Measurements from ENCODE around the gene MRPL44. TPM values are rescaled to one million over a fixed set of nuclear protein-coding genes. Genes with fewer than 3 reads are reported as not detected.

MRPL44 gene
- total RNA-seq, 2 experiments from 2014 or later, result 37.5 to 39.7 TPM

DNA sequence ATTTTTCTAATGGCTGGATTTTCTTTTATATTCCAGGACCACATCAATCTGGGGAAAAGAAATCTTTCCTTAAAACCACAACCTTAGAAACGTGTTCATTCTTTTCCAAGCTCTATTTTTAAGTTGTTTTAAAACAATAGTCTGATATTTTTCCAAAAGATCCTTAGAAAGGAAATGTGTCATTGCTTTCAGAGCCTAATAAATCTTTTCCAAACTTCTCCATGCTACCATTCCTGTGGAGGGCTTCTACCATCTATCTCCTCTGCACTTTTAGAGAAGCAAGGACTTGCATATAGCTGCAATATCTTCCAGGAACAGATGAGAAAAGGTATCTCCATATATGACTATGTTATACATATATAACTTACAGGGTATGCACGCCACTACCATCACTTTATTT, 33.3 kb upstream of the MRPL44 start:
- Mint-ChIP-seq H3K27me3 (no peaks in the 10 kb centered on the region), H3K36me3 (ENCODE audit: low read depth) (peaks cover 14% of the 10 kb centered on the region), H3K27ac (no peak overlapping the region), H3K9me3 (ENCODE audit: low read depth) (peaks cover 7% of the 10 kb centered on the region), H3K4me3 (no peak overlapping the region), H3K4me1 (peaks cover 29% of the 10 kb centered on the region)
- ATAC-seq (no peak), DNase-seq (no peak)
- intact Hi-C loops (cut with DNase I, micrococcal nuclease), result no loop called here
- POLR2A ChIA-PET, result interaction anchor here (0.6 kb wide), 2 partner anchors 12 to 343 kb away, joined by 3 read pairs; no protein-coding TSS in a partner anchor
- CTCF ChIA-PET, result interaction anchor here (0.9 to 1.2 kb wide), 2 partner anchors 9 to 13 kb away, joined by 3 read pairs; no protein-coding TSS in a partner anchor

DNA sequence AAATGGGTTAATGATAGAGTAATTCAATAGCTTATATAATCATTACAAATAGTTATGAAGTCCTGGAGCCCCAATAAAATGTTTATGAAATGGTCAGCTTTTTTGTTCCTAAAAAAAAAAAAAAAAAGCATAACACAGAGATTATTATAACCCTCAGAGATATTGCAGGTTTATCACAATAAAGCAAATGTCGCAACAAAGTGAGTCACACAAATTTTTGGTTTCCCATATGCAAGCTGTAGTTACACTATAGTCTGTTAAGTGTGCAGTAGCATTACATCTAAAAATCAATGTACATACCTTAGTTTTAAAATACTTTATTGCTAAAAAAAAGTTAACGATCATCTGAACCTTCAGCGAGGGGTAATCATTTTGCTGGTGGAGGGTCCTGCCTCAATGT, 32.2 kb upstream of the MRPL44 start:
- Mint-ChIP-seq H3K4me1 (peaks cover 39% of the 10 kb centered on the region), H3K27ac (no peak overlapping the region), H3K4me3 (no peak overlapping the region), H3K9me3 (ENCODE audit: low read depth) (peaks cover 7% of the 10 kb centered on the region), H3K27me3 (no peaks in the 10 kb centered on the region), H3K36me3 (ENCODE audit: low read depth) (peaks cover 14% of the 10 kb centered on the region)
- ChIA-PET CTCF (interaction anchor here (0.6 kb wide), 1 partner anchor 727 kb away, joined by 3 read pairs; no protein-coding TSS in a partner anchor), POLR2A (no interaction called here)
- intact Hi-C loops (cut with DNase I, micrococcal nuclease), result no loop called here
- no peak for DNase-seq
- ATAC-seq, result no peak

DNA sequence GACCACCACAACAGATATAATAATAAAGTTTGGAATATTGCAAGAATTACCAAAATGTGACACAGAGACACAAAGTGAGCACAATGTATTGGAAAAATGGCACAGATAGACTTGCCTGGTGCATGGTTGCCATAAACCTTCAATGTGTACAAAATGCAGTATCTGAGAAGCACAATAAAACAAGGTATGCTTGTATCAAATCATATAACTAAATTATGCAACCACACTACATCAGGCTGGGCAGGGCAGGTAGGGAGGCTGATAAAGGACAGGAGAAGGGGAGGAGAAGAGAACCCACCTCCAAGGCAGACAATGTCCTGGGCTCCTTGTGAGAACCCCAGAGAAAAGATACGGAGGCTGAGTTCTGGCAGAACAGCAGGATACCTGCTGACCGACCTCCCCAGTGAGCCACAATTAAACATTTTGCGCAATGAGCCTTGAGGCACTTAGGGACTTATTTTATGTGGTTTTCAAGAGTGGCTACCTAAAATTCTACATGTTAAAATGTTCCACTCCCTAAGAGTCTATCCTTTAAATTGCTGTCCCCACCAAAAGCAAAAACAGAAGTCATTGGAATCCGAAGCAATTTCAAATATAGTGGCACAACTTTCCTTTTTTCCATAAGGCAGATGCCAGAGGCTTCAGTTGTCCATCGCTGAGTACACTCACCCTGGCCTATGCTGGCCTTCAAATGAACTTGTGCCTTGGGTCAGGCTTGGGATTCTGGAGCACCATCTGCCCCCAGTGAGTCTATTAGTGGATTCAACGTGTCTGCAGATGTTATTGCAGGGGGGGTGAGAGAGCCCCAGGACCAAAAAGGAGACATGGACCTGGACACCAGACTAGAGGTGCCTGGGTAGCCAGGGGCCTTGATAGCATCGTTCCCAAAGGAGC, 28.9 kb upstream of the MRPL44 start:
- CTCF ChIA-PET, result interaction anchor here (1.4 kb wide), 1 partner anchor 41 kb away, joined by 3 read pairs; no protein-coding TSS in a partner anchor
- DNase-seq (no peak), ATAC-seq (no peak)
- H3K4me3 Mint-ChIP-seq, result no peak overlapping the region
- POLR2A ChIA-PET, result no interaction called here
- H3K27me3 Mint-ChIP-seq, result no peaks in the 10 kb centered on the region
- H3K36me3 Mint-ChIP-seq (ENCODE audit: low read depth), result peaks cover 12% of the 10 kb centered on the region
- intact Hi-C loops (cut with DNase I, micrococcal nuclease), result no loop called here
- H3K27ac Mint-ChIP-seq, result no peak overlapping the region
- H3K4me1 Mint-ChIP-seq, result peaks cover 45% of the 10 kb centered on the region
- peaks cover 7% of the 10 kb centered on the region for H3K9me3 Mint-ChIP-seq (ENCODE audit: low read depth)

DNA sequence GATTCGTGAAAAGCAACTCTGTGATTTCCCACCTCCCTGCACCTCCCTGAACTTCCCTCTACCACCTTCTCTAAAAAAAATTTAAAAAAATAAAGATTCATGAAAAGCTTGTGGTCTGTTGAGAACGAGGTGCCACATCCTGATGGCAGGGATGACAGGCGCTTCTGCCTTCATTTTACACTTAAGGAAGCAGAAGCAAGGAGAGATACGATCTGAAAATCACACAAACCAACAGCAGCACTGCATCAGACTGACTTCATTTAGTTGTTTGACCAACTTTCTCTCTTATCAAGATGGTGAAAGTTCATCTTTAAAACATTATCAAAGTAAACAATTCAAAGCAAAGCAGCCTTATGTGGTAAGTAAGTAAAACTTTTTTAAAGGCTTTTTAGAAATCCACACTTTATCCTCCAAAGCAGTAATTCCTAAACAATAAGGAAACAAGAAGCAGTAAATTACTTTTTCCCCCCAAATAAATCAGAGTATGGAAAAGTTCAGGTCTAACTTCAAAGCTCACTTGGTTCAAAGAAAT, 27.6 kb upstream of the MRPL44 start:
- H3K4me1 Mint-ChIP-seq, result peaks cover 52% of the 10 kb centered on the region
- ATAC-seq, result peak; percentile 76
- no peak overlapping the region for H3K4me3 Mint-ChIP-seq
- intact Hi-C loops (cut with DNase I, micrococcal nuclease), result no loop called here
- CTCF ChIA-PET, result interaction anchor here (0.8 to 1.2 kb wide), 3 partner anchors 10 to 32 kb away, joined by 3 to 4 read pairs (median 3); no protein-coding TSS in a partner anchor
- POLR2A ChIA-PET, result interaction anchor here (0.6 to 0.7 kb wide), 3 partner anchors 15 to 321 kb away, joined by 3 read pairs; partner anchors contain the start of gene WDFY1
- peaks cover 10% of the 10 kb centered on the region for H3K36me3 Mint-ChIP-seq (ENCODE audit: low read depth)
- peaks cover 7% of the 10 kb centered on the region for H3K9me3 Mint-ChIP-seq (ENCODE audit: low read depth)
- H3K27me3 Mint-ChIP-seq, result no peaks in the 10 kb centered on the region
- peak; percentile 43 for DNase-seq
- H3K27ac Mint-ChIP-seq, result peak overlapping the region; percentile 67

DNA sequence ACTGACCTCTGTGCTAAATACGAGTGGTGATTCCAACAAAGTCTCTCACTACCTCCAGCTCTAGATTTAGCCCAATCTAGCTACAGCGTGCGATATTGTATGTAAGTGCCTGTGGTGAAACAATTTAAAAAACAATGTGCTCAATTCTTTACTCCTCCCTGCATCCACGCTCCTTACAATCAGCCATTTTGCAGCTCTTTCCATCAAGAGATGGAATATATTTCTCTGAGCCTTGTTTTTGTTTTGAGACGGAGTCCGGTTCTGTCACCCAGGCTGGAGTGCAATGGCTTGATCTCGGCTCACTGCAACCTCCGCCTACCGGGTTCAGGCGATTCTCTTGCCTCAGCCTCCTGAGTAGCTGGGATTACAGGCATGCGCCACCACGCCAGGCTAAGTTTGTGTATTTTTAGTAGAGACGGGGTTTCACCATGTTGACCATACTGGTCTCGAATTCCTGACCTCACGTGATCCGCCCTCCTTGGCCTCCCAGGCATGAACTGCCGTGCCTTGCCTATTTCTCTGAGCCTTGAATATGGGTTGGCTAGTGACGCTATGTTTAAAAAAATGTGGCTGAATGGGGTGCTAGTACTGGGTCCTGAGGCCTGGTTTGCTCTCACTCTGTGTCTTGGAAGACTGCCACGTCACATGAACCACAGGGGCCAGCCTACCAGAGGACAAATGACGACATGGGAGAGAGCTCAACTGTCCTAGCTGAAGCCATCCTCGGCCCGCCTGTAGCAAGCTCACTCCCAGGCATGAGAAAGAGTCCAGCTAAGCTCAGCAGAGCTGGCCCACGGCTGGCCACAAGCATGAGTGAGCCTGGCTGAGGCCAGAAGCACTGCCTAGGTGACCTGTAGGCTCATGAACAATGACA, 26.9 kb upstream of the MRPL44 start:
- POLR2A ChIA-PET, result interaction anchor here (0.5 to 0.7 kb wide), 2 partner anchors 33 to 320 kb away, joined by 3 read pairs; no protein-coding TSS in a partner anchor
- peaks cover 10% of the 10 kb centered on the region for H3K36me3 Mint-ChIP-seq (ENCODE audit: low read depth)
- H3K4me3 Mint-ChIP-seq, result no peak overlapping the region
- H3K27ac Mint-ChIP-seq, result peak overlapping the region; percentile 67
- H3K27me3 Mint-ChIP-seq, result no peaks in the 10 kb centered on the region
- peak; percentile 28 for ATAC-seq
- H3K9me3 Mint-ChIP-seq (ENCODE audit: low read depth), result peaks cover 7% of the 10 kb centered on the region
- peaks cover 57% of the 10 kb centered on the region for H3K4me1 Mint-ChIP-seq
- CTCF ChIA-PET, result interaction anchor here (0.8 to 1.2 kb wide), 4 partner anchors 11 to 32 kb away, joined by 3 to 4 read pairs (median 3); no protein-coding TSS in a partner anchor
- DNase-seq, result peak; percentile 36
- intact Hi-C loops (cut with DNase I, micrococcal nuclease), result no loop called here

DNA sequence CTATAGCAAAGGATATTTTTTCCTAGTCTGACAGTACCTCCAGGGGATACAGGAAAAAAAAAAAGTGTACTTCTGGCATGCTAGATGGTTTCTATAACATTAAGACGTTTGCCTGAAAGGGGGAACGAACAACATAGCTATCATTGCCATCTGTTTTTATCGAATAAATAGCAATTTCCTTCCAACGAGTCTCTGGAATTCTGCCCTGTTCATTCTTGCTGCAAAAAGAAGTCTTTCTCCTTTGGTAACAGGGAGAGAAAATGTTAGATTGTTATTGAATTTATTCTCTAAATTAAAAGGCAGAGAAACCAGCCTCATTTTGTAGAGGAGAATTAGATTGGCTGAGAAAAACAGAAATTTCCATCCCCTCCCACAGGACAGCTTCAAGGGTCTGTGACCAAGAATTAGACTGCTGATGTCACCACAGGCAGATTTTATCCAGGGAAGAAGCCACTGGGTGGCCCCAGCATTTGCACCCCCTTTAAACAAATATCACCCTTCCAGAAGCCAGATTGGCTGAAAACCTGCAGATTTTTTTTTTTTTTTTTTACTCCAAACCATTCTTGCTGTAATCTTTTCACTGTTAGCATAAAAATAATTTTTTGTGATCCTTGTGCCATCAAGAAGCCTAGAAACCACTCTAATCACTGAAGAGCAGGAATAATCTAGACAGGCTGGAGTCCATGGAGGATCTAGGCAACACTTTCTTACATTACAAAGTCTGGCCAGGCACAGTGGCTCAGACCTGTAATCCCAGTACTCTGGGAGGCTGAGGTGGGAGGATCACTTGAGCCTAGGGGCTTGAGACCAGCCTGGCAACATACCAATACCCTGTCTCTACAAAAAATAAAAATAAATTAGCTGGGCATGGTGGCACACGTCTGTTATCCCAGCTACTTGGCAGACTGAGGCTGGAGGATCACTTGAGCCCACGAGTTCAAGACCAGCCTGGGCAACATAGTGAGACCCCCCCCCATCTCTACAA, 24.2 kb upstream of the MRPL44 start:
- Mint-ChIP-seq H3K4me1 (peaks cover 70% of the 10 kb centered on the region), H3K27me3 (no peaks in the 10 kb centered on the region), H3K27ac (no peak overlapping the region), H3K9me3 (ENCODE audit: low read depth) (peaks cover 2% of the 10 kb centered on the region), H3K4me3 (no peak overlapping the region), H3K36me3 (ENCODE audit: low read depth) (peaks cover 9% of the 10 kb centered on the region)
- ChIA-PET CTCF (interaction anchor here (0.6 to 1.3 kb wide), 3 partner anchors 9 to 1413 kb away, joined by 3 read pairs; no protein-coding TSS in a partner anchor), POLR2A (no interaction called here)
- no peak for ATAC-seq
- intact Hi-C loops (cut with DNase I, micrococcal nuclease), result no loop called here
- DNase-seq, result no peak

DNA sequence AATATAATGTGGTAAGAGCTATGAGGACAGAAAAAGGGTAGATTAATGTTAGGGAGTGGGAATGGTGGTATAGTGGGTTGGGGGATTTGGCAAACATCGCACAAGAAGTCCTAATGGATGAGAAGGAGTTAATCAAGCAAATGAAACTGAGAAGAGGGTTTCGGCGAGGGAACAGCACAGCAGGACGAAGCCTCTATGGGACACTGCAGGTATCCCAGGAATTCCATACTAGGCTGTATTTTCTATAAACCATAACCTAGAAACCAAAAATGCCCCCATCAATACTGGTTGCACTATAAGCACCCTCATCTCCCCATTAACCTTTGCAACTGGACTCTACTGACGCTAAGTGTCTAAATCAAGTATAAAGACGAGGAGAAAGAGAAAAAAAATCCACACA, 22.4 kb upstream of the MRPL44 start:
- Mint-ChIP-seq H3K4me3 (no peak overlapping the region), H3K27ac (peak overlapping the region; percentile 31)
- ATAC-seq, result no peak

DNA sequence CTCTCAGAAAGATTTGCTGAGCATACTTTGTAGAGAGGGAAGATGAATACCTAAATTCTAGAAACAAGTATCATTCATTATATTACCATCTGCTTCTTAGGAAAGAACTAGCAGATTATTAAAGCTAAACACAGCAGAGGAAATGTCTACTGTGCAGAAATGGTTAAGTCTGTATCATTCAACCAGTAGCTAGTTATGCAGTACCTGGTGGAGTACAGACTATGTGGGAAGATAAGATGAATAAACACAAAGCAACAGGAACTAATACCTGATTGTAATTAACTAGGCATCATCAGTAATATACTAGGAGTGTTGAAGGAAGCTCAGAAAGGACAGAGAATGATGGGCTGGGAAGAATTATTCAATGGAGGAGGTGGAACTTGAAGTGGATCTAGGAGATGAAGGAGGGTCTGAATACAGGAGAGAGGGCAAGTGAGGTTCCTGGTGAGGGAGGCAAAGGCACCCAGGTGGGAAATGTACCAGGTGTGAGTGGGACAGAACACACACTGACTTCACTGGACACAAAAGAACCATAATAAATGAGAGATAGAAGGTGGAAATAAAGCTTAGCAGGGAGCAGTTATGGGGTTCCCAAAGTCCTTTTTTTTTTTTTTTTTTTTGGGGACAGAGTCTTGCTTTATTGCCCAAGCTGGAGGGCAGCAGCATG, 21.7 kb upstream of the MRPL44 start:
- intact Hi-C loops (cut with DNase I, micrococcal nuclease), result loop anchor here (2.0 to 5.0 kb wide), 3 partner anchors 38 to 121 kb away; no protein-coding TSS in a partner anchor
- Mint-ChIP-seq H3K36me3 (ENCODE audit: low read depth) (peaks cover 30% of the 10 kb centered on the region), H3K27me3 (no peaks in the 10 kb centered on the region), H3K4me3 (no peak overlapping the region), H3K9me3 (ENCODE audit: low read depth) (peaks cover 2% of the 10 kb centered on the region), H3K27ac (peak overlapping the region; percentile 22), H3K4me1 (peaks cover 75% of the 10 kb centered on the region)
- no peak for ATAC-seq
- ChIA-PET CTCF (interaction anchor here (1.6 kb wide), 1 partner anchor 14 kb away, joined by 4 read pairs; no protein-coding TSS in a partner anchor), POLR2A (no interaction called here)
- no peak for DNase-seq

More for the DNA sequence above, 22.4 kb upstream of the MRPL44 start:
- peaks cover 2% of the 10 kb centered on the region for H3K9me3 Mint-ChIP-seq (ENCODE audit: low read depth)
- intact Hi-C loops (cut with DNase I, micrococcal nuclease), result loop anchor here in 1 of 2 experiments (5.0 kb wide), 1 partner anchor 38 kb away; no protein-coding TSS in a partner anchor
- no peaks in the 10 kb centered on the region for H3K27me3 Mint-ChIP-seq
- H3K36me3 Mint-ChIP-seq (ENCODE audit: low read depth), result peaks cover 24% of the 10 kb centered on the region
- H3K4me1 Mint-ChIP-seq, result peaks cover 78% of the 10 kb centered on the region
- CTCF ChIA-PET, result interaction anchor here (0.8 kb wide), 1 partner anchor 36 kb away, joined by 3 read pairs; no protein-coding TSS in a partner anchor
- DNase-seq, result no peak
- POLR2A ChIA-PET, result no interaction called here

DNA sequence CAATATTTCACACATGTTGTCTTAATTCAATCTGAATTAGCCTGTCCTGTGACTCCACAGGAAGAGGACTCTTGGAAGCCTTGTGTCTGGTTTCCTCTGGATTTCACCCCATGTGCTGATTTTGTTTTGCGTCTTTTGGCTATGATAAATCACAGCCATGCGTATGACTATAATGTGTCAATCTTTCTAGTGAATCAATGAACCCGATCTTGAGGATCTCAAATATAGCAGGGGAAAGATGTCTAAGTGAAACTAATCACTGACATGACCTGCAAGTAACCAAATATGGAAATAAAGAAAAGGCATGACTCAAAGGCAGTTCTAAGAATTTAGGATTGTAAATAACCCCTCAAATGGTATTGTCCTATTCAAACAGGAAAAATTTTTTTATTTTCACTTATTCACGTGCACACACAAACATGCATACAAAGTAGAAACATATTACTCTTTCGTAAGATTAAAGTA, 20.4 kb upstream of the MRPL44 start:
- intact Hi-C loops (cut with DNase I, micrococcal nuclease), result loop anchor here (2.0 to 5.0 kb wide), 3 partner anchors 40 to 122 kb away; no protein-coding TSS in a partner anchor
- Mint-ChIP-seq H3K4me3 (peak overlapping the region; percentile 19), H3K27ac (peak overlapping the region; percentile 78), H3K4me1 (peaks cover 75% of the 10 kb centered on the region), H3K27me3 (no peaks in the 10 kb centered on the region), H3K36me3 (ENCODE audit: low read depth) (peaks cover 36% of the 10 kb centered on the region), H3K9me3 (ENCODE audit: low read depth) (peaks cover 5% of the 10 kb centered on the region)
- DNase-seq, result no peak
- ATAC-seq, result peak; percentile 39
- ChIA-PET POLR2A (no interaction called here), CTCF (interaction anchor here (0.6 to 1.6 kb wide), 3 partner anchors 13 to 57 kb away, joined by 3 to 4 read pairs (median 3); no protein-coding TSS in a partner anchor)
